ENCODE measurements around the gene PARS2.

Gene PARS2

GRCh38 chr1:54709547-54710292 is 54.6 kb downstream of the PARS2 start:
- TF ChIP-seq, protein P1, sequence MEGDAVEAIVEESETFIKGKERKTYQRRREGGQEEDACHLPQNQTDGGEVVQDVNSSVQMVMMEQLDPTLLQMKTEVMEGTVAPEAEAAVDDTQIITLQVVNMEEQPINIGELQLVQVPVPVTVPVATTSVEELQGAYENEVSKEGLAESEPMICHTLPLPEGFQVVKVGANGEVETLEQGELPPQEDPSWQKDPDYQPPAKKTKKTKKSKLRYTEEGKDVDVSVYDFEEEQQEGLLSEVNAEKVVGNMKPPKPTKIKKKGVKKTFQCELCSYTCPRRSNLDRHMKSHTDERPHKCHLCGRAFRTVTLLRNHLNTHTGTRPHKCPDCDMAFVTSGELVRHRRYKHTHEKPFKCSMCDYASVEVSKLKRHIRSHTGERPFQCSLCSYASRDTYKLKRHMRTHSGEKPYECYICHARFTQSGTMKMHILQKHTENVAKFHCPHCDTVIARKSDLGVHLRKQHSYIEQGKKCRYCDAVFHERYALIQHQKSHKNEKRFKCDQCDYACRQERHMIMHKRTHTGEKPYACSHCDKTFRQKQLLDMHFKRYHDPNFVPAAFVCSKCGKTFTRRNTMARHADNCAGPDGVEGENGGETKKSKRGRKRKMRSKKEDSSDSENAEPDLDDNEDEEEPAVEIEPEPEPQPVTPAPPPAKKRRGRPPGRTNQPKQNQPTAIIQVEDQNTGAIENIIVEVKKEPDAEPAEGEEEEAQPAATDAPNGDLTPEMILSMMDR (IDR thresholded peaks at IDR 0.05; ENCODE audit: low read depth, low read length, missing control alignments) = no peak
- H3K4me3 ChIP-seq (replicated peaks; ENCODE audit: low read depth, low read length) = no peak overlapping the region

GRCh38 chr1:54708385-54708784 is 55.9 kb downstream of the PARS2 start:
- no peak for DNase-seq (ENCODE audit: extremely low read depth, low read depth)
- TF ChIP-seq, protein P1 (IDR thresholded peaks at IDR 0.05; ENCODE audit: low read depth, low read length, missing control alignments) = no peak

More at GRCh38 chr1:54709547-54710292, 54.6 kb downstream of the PARS2 start:
- no peak for DNase-seq (ENCODE audit: extremely low read depth, low read depth)

More at GRCh38 chr1:54708385-54708784, 55.9 kb downstream of the PARS2 start:
- H3K4me3 ChIP-seq (replicated peaks; ENCODE audit: low read depth, low read length) = no peak overlapping the region

All from HFF-Myc (cell line).